ENCODE measurements around the gene FAM234A.
"Not testable (repeated sequence)": the region's sequence is repeated elsewhere in the genome, so short reads cannot be mapped to it uniquely, and the experiment has no call there.

DNA sequence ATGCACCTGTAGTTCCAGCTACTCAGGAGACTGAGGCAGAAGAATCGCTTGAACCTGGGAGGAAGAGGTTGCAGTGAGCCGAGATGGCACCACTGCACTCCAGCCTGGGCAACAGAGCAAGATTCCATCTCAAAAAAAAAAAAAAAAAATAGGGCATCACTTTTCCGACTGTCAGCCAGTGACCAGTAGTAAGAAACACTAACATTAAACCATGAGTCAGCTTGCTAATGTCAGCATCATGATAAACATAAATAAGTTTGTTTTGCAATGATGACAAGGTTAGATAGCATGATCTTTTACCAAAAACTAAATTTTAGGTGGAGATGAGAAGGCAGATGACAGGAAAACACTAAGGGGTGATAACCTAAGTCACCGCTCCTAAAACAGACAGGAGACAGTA lies 25.3 kb upstream of the FAM234A start:
- TF ChIP-seq, protein P1, sequence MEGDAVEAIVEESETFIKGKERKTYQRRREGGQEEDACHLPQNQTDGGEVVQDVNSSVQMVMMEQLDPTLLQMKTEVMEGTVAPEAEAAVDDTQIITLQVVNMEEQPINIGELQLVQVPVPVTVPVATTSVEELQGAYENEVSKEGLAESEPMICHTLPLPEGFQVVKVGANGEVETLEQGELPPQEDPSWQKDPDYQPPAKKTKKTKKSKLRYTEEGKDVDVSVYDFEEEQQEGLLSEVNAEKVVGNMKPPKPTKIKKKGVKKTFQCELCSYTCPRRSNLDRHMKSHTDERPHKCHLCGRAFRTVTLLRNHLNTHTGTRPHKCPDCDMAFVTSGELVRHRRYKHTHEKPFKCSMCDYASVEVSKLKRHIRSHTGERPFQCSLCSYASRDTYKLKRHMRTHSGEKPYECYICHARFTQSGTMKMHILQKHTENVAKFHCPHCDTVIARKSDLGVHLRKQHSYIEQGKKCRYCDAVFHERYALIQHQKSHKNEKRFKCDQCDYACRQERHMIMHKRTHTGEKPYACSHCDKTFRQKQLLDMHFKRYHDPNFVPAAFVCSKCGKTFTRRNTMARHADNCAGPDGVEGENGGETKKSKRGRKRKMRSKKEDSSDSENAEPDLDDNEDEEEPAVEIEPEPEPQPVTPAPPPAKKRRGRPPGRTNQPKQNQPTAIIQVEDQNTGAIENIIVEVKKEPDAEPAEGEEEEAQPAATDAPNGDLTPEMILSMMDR (IDR thresholded peaks at IDR 0.05; ENCODE audit: low read depth, low read length, missing input control), result not testable (repeated sequence)
- not testable (repeated sequence) for TF ChIP-seq YY1 (IDR thresholded peaks at IDR 0.05); RAD21 (IDR thresholded peaks at IDR 0.05); GABPA (IDR thresholded peaks at IDR 0.05 in 1 of 2, conservative IDR thresholded peaks at IDR 0.05 in 1 of 2); TAF1 (conservative IDR thresholded peaks at IDR 0.05); FOXA1 (IDR thresholded peaks at IDR 0.05)
- TF ChIP-seq, protein P2, sequence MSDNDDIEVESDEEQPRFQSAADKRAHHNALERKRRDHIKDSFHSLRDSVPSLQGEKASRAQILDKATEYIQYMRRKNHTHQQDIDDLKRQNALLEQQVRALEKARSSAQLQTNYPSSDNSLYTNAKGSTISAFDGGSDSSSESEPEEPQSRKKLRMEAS (IDR thresholded peaks at IDR 0.05), result not testable (repeated sequence)

Data from liver (tissue), 3 donors.